WERI-Rb-1 (cell line): ENCODE data around the gene PPP1R13B.

Experiments
- DNase-seq: peaks from one replicate; pipeline ENCODE4 v3.0.0-alpha.2; 2020
- H3K27ac ChIP-seq: fragments of 250-450 bp; sonication (Bioruptor Pico); 2 replicates; pipeline ENCODE4 v1.5.1; 2020; ENCODE audit warnings: mild to moderate bottlenecking, moderate library complexity
- H3K27me3 ChIP-seq: fragments of 250-450 bp; sonication (Bioruptor Pico); 2 replicates; pipeline ENCODE4 v1.5.1; 2021; ENCODE audit warnings: mild to moderate bottlenecking, low read depth, moderate library complexity; ENCODE audit not compliant: insufficient read depth, severe bottlenecking
- H3K36me3 ChIP-seq: fragments of 250-450 bp; sonication (Bioruptor Pico); 2 replicates; pipeline ENCODE4 v1.5.1; 2020; ENCODE audit warnings: mild to moderate bottlenecking, moderate library complexity
- H3K4me3 ChIP-seq: 2 replicates; pipeline ENCODE4 v1.5.1; 2011; ENCODE audit warnings: low read depth, mild to moderate bottlenecking, control low read depth, low read length
- H3K9me3 ChIP-seq: fragments of 250-450 bp; sonication (Bioruptor Pico); 2 replicates; pipeline ENCODE4 v1.5.1; 2021; ENCODE audit warnings: mild to moderate bottlenecking, moderate library complexity; ENCODE audit not compliant: severe bottlenecking
- CTCF ChIP-seq: IDR thresholded peaks from 2 replicates; pipeline ENCODE4 v1.5.1; 2011; ENCODE audit warnings: low read depth, mild to moderate bottlenecking, control low read depth, inconsistent platforms, low read length

Gene PPP1R13B

GRCh38 chr14:103746701-103747100 is 100.7 kb downstream of the PPP1R13B start:
- TF ChIP-seq CTCF, result no peak
- no peaks in the 10 kb centered on the region for H3K27me3 ChIP-seq
- no peaks in the 10 kb centered on the region; the same call in none of the 2 replicates for H3K36me3 ChIP-seq
- H3K9me3 ChIP-seq, result no peaks in the 10 kb centered on the region
- H3K27ac ChIP-seq, result no peak overlapping the region
- no peak overlapping the region for H3K4me3 ChIP-seq
- DNase-seq, result no peak

- H3K9me3 ChIP-seq, result no peaks in the 10 kb centered on the region
- no peak overlapping the region for H3K27ac ChIP-seq
- TF ChIP-seq CTCF, result no peak
- DNase-seq, result no peak
- no peaks in the 10 kb centered on the region; the same call in none of the 2 replicates for H3K36me3 ChIP-seq
- no peak overlapping the region for H3K4me3 ChIP-seq
- no peaks in the 10 kb centered on the region for H3K27me3 ChIP-seq
These were observed 102.0 kb downstream of the PPP1R13B start for GRCh38 chr14:103745424-103745823.

- no peak overlapping the region for H3K4me3 ChIP-seq
- H3K36me3 ChIP-seq, result no peaks in the 10 kb centered on the region; the same call in none of the 2 replicates
- H3K27me3 ChIP-seq, result no peaks in the 10 kb centered on the region
- no peak for TF ChIP-seq CTCF
- peak; percentile 59 for DNase-seq
- H3K9me3 ChIP-seq, result no peaks in the 10 kb centered on the region
- H3K27ac ChIP-seq, result no peak overlapping the region
These were observed 102.6 kb downstream of the PPP1R13B start for GRCh38 chr14:103744621-103745395.

- Histone ChIP-seq H3K9me3 (no peaks in the 10 kb centered on the region), H3K4me3 (no peak overlapping the region), H3K27ac (no peak overlapping the region), H3K27me3 (no peaks in the 10 kb centered on the region), H3K36me3 (peaks cover 6% of the 10 kb centered on the region)
- no peak for TF ChIP-seq CTCF
- no peak for DNase-seq
These were observed 103.7 kb downstream of the PPP1R13B start for GRCh38 chr14:103743691-103744090.

GRCh38 chr14:103742499-103743255 is 104.7 kb downstream of the PPP1R13B start:
- no peak for TF ChIP-seq CTCF
- Histone ChIP-seq H3K9me3 (no peaks in the 10 kb centered on the region), H3K27me3 (no peaks in the 10 kb centered on the region), H3K27ac (no peak overlapping the region), H3K4me3 (no peak overlapping the region), H3K36me3 (peaks cover 13% of the 10 kb centered on the region)
- no peak for DNase-seq
